Spleen (tissue), 7 donors: Measurements from ENCODE around the gene NDUFA13.

Experiments
- CTCF ChIP-seq, 11 experiments: fragments of 200-600 bp in 7 of 11; fragments of 450-650 bp in 4 of 11; sonication (generic) in 4 of 11; IDR thresholded peaks in 8 of 11; conservative IDR thresholded peaks in 3 of 11; 1 replicate in 7 of 11; 2 replicates in 4 of 11; pipeline versions ENCODE4 v1.4.0 to v1.8.0; 2016 to 2021; ENCODE audit warnings: antibody characterized with exemption in 11 of 11, inconsistent platforms in 4 of 11, mild to moderate bottlenecking in 1 of 11
- POLR2A ChIP-seq, 3 donors: fragments of 450-650 bp; IDR thresholded peaks; one replicate each; pipeline ENCODE4 v1.5.1; 2017; ENCODE audit warnings: antibody characterized with exemption in 3 of 3, mild to moderate bottlenecking in 1 of 3
- POLR2AphosphoS5 ChIP-seq, 3 donors: sonication (generic); formaldehyde crosslinking; IDR thresholded peaks; one replicate each; pipeline ENCODE4 v1.5.1; 2017; ENCODE audit warnings: antibody characterized with exemption in 3 of 3
- donor health status: DM: no; HTN: no; CAD: no; lungs with moderate emphysema.
- donor health status: DM: no; HTN: no; CAD: no.
- donor health status: DM: no; HTN: no; CAD: no.

DNA sequence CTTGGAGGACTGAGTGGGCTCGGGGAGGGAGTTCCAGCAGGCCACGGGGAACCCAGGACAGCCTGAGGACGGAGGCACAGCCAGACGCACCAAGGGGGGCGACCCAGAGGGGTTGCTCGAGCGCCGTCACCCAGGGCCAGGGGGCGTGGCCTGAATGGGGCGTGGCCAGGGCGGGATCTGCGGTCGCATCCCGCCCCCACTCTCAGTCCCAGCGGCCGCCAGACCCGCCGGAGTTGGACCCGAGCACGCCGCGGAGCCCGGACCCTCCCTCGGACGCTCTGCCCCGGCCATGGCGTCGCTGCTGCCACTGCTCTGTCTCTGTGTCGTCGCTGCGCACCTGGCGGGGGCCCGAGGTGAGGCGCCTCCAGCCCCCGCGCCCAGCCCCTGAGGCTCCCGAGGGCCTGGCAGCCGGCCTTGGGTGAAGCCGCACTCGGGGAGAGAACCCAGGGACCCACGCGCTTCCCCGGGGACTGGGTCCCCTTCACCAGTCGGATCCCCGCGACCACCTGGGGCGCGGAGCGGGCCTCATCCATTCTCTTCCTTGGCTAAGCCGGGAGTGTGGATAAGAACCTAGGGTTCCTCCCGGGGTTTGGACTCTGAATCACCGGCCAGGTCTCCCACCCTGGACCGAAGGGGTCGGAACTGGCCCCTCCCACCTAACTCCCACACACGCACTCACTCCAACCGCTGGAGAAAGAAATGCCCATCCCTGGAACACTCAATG lies 22.2 kb downstream of the NDUFA13 start, which contains the start of gene CILP2:
- TF ChIP-seq POLR2A (IDR thresholded peaks at IDR 0.05) (no peak), CTCF (IDR thresholded peaks at IDR 0.05 in 8 of 11, conservative IDR thresholded peaks at IDR 0.05 in 3 of 11) (no peak), POLR2AphosphoS5 (IDR thresholded peaks at IDR 0.05) (peak in 1 of 3 donors; percentile 31)
